ENCODE measurements around the gene MDM4. TPM values are rescaled to one million over a fixed set of nuclear protein-coding genes. Genes with fewer than 3 reads are reported as not detected.
"Not testable (repeated sequence)": the region's sequence is repeated elsewhere in the genome, so short reads cannot be mapped to it uniquely, and the experiment has no call there.

The MDM4 gene
- total RNA-seq, 1 donor from 2014 or later = 59.2 TPM

- DNase-seq (ENCODE audit: low spot score) = no peak
- intact Hi-C loops (cut with DNase I) = no loop called here
Observed at GRCh38 chr1:204507317-204508105, 8.7 kb upstream of the MDM4 start.

- no peak for DNase-seq (ENCODE audit: low spot score)
- intact Hi-C loops (cut with DNase I) = no loop called here
Observed at GRCh38 chr1:204509186-204509635, 7.0 kb upstream of the MDM4 start.

DNA sequence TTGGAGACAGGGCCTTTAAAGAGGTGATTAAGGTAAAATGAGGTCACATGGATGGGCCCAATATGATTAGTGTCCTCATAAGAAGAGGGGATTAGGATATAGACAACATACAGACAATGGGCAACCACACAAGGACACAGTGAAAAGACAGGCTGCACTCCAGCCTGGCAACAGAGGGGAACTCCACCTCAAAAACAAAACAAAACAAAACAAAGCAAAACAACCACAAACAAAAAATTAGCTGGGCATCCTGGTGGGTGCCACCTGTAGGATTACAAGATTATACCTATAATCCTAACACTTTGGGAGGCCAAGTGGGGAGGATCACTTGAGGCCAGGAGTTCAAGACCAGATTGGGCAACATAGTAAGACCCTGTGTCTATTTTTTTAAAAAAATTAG is 4.8 kb upstream of the MDM4 start:
- no peak for DNase-seq (ENCODE audit: low spot score)
- intact Hi-C loops (cut with DNase I) = no loop called here

GRCh38 chr1:204513117-204513716 is 3.0 kb upstream of the MDM4 start:
- intact Hi-C loops (cut with DNase I) = no loop called here
- no peak for DNase-seq (ENCODE audit: low spot score)

GRCh38 chr1:204514828-204515227 is 1.4 kb upstream of the MDM4 start:
- intact Hi-C loops (cut with DNase I) = no loop called here

GRCh38 chr1:204517382-204517781 is 1.2 kb downstream of the MDM4 start:
- DNase-seq (ENCODE audit: low spot score); intact Hi-C loops (cut with DNase I): not testable (repeated sequence)

More at GRCh38 chr1:204514828-204515227, 1.4 kb upstream of the MDM4 start:
- DNase-seq (ENCODE audit: low spot score) = no peak

DNA sequence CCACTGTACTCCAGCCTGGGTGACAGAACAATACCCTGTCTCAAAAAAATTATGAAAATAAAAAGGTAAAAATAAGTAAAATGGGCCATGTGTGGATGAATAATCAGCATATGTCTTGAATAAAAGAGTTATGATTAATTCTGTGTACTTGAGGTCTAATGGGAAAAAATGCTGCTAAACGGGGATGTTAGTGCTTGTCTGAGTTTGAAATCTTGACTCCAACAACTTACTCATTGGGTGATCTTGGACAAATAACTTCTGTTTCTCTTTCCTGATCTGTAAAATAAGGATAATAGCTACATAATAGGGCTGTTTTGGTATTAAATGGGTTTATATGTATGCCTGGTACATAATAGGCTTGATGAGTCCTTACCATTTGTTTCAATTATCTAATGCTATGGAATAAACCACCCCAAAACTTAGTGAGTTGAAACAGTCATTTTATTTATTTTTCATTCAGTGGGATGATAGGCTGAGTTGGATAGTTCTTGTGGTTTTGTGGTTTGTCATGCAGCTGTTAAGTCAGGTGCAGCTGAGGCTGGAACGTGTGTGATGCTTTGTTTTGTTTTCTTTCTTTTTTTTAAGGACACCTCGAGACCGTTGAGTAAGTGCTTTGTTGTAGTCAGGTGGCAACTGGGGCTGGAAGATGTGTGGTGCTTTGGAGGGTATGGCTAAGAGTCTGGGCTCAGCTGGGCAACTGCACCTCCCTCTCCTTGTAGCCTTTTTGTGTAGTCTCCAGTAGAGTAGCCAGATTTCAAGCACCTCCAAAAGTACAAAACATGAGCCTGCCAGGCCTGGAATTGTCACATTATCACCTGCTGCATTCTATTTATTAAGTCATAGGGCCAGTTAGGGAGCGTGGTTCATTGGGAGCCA is 4.9 kb downstream of the MDM4 start:
- intact Hi-C loops (cut with DNase I) = no loop called here
- no peak for DNase-seq (ENCODE audit: low spot score)

GRCh38 chr1:204521941-204522521 is 5.8 kb downstream of the MDM4 start:
- intact Hi-C loops (cut with DNase I) = not testable (repeated sequence)

GRCh38 chr1:204523605-204524215 is 7.5 kb downstream of the MDM4 start:
- intact Hi-C loops (cut with DNase I) = no loop called here
- no peak for DNase-seq (ENCODE audit: low spot score)

More at GRCh38 chr1:204521941-204522521, 5.8 kb downstream of the MDM4 start:
- DNase-seq (ENCODE audit: low spot score) = not testable (repeated sequence)

- intact Hi-C loops (cut with DNase I) = no loop called here
- no peak for DNase-seq (ENCODE audit: low spot score)
Observed at GRCh38 chr1:204524986-204525385, 8.8 kb downstream of the MDM4 start.

DNA sequence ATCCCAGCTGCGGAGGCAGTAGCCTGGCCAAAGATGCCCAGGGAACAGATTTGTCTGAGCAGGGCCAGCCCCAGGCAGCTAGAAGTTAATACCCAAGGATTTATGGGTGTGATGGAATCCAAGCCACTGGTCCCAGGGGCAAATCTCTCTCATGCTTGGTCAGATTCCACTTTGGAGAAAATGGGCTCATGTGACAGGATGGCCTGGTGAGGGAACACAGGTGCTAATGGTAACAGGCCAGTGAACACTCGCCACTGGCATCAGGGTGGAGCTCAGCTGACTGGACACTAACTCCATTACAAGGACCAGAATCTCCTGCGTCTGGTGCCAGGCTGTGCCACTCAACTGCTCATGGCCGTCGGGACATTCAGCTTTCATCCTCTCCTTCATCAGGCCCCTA is 12.0 kb downstream of the MDM4 start:
- no peak for DNase-seq (ENCODE audit: low spot score)
- intact Hi-C loops (cut with DNase I) = no loop called here

DNA sequence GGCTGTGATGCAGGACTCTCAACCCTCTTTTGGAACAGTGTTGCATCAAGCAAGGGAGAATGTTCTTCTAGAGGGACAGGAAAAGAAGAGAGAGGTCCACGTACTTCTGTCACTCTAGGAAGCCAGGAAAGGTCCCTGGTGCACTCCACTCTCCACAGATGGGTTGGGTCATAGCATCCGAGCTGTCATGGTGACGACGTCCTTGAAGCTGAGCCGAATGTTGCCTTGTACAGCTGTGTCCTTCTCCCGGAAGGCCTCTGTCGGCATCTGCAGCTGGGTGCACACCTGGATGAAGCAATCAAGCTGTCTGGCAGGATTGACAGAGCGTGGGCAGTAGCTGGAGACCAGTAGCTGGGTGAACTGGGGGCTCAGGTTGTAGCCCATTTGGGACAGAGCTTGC is 12.5 kb downstream of the MDM4 start:
- intact Hi-C loops (cut with DNase I) = no loop called here
- DNase-seq (ENCODE audit: low spot score) = no peak

DNA sequence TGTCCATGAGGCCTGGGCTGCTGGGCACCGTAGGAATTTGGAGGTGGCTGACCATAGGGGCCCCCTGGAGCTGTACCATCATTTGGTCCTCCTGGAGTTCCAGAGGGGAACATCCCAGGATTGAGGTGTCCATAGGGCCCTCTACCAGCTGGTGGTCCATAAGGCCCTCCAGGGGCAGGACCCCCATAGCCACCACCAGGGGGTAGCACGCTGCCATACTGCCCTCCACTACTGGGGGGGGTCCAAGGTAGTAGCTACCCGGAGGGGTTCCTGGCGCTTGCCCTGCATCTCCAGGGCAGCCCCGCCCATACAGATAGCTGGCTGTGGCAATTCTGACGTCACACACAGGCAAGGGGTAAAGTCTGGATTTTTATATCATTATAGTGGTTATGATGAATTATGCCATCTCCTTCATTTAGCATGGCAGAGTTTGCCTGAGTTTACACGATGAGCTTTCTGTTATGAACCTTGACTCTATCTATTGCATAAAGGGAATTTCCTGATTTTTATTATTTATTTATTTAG is 13.2 kb downstream of the MDM4 start:
- intact Hi-C loops (cut with DNase I) = no loop called here
- DNase-seq (ENCODE audit: low spot score) = no peak

- no peak for DNase-seq (ENCODE audit: low spot score)
- intact Hi-C loops (cut with DNase I) = no loop called here
Observed at GRCh38 chr1:204530932-204531331, 14.7 kb downstream of the MDM4 start.

GRCh38 chr1:204532832-204533231 is 16.6 kb downstream of the MDM4 start:
- intact Hi-C loops (cut with DNase I) = no loop called here
- no peak for DNase-seq (ENCODE audit: low spot score)

- no peak for DNase-seq (ENCODE audit: low spot score)
- intact Hi-C loops (cut with DNase I) = no loop called here
Observed at GRCh38 chr1:204541626-204542025, 25.4 kb downstream of the MDM4 start.

DNA sequence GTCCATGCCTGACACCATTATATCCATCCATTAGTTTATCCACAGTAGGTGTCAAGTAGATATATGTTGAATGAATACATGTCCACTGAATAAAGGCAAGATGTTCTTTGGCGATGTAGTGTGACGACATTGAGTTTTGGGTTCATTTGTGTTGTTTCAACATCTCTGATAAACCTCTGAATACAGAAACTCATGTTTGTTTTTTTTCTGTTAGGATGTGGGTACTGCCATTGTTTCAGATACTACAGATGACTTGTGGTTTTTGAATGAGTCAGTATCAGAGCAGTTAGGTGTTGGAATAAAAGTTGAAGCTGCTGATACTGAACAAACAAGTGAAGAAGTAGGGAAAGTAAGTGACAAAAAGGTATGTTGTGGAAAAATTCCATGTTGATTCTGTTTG is 28.1 kb downstream of the MDM4 start:
- intact Hi-C loops (cut with DNase I) = no loop called here

GRCh38 chr1:204545202-204545601 is 29.0 kb downstream of the MDM4 start:
- DNase-seq (ENCODE audit: low spot score) = no peak
- intact Hi-C loops (cut with DNase I) = no loop called here

More for the DNA sequence above, 28.1 kb downstream of the MDM4 start:
- no peak for DNase-seq (ENCODE audit: low spot score)

- no peak for DNase-seq (ENCODE audit: low spot score)
- intact Hi-C loops (cut with DNase I) = no loop called here
Observed at GRCh38 chr1:204545881-204546280, 29.7 kb downstream of the MDM4 start.
